Measurements from ENCODE around the gene C16orf96. TPM values are rescaled to one million over a fixed set of nuclear protein-coding genes. Genes with fewer than 3 reads are reported as not detected.
A peak's percentile ranks its signal among the peaks of the same experiment; 100 is the strongest.

The C16orf96 gene
- polyA plus RNA-seq, 1 experiment, result not detected

DNA sequence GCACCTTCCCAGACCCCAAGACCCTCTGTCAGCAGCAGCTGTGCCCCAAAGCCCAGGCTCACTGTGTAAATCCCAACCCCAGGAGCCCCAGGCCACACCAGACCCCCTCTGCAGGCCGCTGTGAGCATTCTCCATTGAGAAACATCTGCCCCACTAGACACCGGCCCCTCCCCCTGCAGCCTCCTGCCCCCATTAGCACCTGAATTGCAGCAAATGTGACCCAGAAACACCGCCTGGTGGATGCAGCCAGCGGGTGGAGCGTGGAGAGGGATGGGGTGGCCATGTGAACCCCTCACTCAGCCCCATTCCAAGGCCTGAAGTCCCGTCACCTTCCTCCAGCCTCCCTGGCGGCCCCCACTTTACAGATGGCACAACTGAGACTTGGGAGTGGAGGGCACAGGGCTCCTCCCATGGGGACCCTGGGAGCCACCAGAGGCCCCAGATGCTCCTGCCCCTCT, 56.4 kb downstream of the C16orf96 start:
- no peaks in the 10 kb centered on the region for H3K27me3 ChIP-seq (ENCODE audit: control insufficient read depth, insufficient read depth, low read length)
- peak overlapping the region; percentile 84; the same call in 1 of the 2 replicates for H3K4me3 ChIP-seq (ENCODE audit: low read depth, low read length)
- TF ChIP-seq, protein P1, sequence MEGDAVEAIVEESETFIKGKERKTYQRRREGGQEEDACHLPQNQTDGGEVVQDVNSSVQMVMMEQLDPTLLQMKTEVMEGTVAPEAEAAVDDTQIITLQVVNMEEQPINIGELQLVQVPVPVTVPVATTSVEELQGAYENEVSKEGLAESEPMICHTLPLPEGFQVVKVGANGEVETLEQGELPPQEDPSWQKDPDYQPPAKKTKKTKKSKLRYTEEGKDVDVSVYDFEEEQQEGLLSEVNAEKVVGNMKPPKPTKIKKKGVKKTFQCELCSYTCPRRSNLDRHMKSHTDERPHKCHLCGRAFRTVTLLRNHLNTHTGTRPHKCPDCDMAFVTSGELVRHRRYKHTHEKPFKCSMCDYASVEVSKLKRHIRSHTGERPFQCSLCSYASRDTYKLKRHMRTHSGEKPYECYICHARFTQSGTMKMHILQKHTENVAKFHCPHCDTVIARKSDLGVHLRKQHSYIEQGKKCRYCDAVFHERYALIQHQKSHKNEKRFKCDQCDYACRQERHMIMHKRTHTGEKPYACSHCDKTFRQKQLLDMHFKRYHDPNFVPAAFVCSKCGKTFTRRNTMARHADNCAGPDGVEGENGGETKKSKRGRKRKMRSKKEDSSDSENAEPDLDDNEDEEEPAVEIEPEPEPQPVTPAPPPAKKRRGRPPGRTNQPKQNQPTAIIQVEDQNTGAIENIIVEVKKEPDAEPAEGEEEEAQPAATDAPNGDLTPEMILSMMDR (IDR thresholded peaks at IDR 0.05; ENCODE audit: low read depth, low read length), result peak; percentile 33; the same call in 1 of the 2 replicates
- no peak for DNase-seq (ENCODE audit: low read depth, low spot score)
- peaks cover 9% of the 10 kb centered on the region; the same call in 1 of the 2 replicates for H3K9me3 ChIP-seq (ENCODE audit: control insufficient read depth, insufficient read depth, low read length)
- POLR2A ChIA-PET, result no interaction called here
- no peak overlapping the region for H3K27ac ChIP-seq (ENCODE audit: low read depth, low read length)
- CTCF ChIA-PET, result interaction anchor here (0.6 kb wide), 1 partner anchor 14 kb away, joined by 3 read pairs; no protein-coding TSS in a partner anchor

DNA sequence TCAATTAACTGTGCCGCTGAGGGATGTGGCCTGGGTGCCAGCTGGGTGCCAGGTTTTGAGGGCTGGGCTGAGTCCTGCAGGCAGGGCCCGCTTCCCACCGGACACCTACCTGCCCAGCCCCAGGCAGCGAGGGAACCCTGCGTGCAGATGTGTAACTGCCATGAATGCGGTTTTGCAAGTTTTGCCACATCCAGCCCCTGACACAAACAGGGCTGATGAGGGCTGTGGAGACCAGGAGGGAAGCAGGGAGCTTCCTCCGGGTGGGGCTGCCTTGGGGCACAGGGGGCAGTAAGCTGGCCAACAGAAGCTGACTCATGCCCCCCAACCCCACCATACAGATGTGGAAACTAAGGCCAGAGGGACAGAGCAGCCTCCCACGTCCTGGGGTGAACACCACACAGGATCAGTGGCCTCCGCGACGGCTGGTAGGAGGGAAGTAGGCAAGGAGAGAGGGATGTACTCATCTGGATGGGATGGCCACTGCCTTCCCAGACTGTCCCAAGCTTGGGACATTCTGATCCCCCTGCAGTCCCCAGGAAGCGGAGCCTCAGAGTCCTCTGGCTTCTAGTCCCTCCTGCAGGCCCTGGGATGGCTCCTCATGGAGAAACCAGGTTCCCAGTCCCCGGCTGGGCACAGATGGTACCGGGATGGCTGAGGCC, 57.0 kb downstream of the C16orf96 start:
- Histone ChIP-seq H3K9me3 (ENCODE audit: control insufficient read depth, insufficient read depth, low read length) (peaks cover 9% of the 10 kb centered on the region; the same call in 1 of the 2 replicates), H3K27me3 (ENCODE audit: control insufficient read depth, insufficient read depth, low read length) (no peaks in the 10 kb centered on the region), H3K27ac (ENCODE audit: low read depth, low read length) (no peak overlapping the region), H3K4me3 (ENCODE audit: low read depth, low read length) (peak overlapping the region; percentile 84)
- TF ChIP-seq, protein P1 (IDR thresholded peaks at IDR 0.05; ENCODE audit: low read depth, low read length), result no peak
- ChIA-PET CTCF (interaction anchor here (0.6 to 1.1 kb wide), 2 partner anchors 10 to 133 kb away, joined by 3 to 4 read pairs; no protein-coding TSS in a partner anchor), POLR2A (no interaction called here)
- no peak for DNase-seq (ENCODE audit: low read depth, low spot score)

- POLR2A ChIA-PET, result interaction anchor here (0.9 kb wide), 1 partner anchor 65 kb away, joined by 3 read pairs; no protein-coding TSS in a partner anchor
- no peak for DNase-seq (ENCODE audit: low read depth, low spot score)
- Histone ChIP-seq H3K4me3 (ENCODE audit: low read depth, low read length) (peak overlapping the region; percentile 84), H3K27ac (ENCODE audit: low read depth, low read length) (no peak overlapping the region), H3K9me3 (ENCODE audit: control insufficient read depth, insufficient read depth, low read length) (peaks cover 9% of the 10 kb centered on the region; the same call in 1 of the 2 replicates), H3K27me3 (ENCODE audit: control insufficient read depth, insufficient read depth, low read length) (no peaks in the 10 kb centered on the region)
- CTCF ChIA-PET, result interaction anchor here (0.6 to 1.1 kb wide), 2 partner anchors 9 to 134 kb away, joined by 3 to 4 read pairs; no protein-coding TSS in a partner anchor
- TF ChIP-seq, protein P1 (IDR thresholded peaks at IDR 0.05; ENCODE audit: low read depth, low read length), result no peak
Observed at GRCh38 chr16:4613636-4614570, 57.8 kb downstream of the C16orf96 start.

GRCh38 chr16:4614571-4615383, 58.6 kb downstream of the C16orf96 start, which contains the start of gene UBALD1:
UBALD1 (minus strand) TSS chr16:4614888; CDS start chr16:4614797, 91 bp downstream.
- peak within 1 kb of the TSS; percentile 85 for H3K27ac ChIP-seq (ENCODE audit: low read depth, low read length)
- peak within 1 kb of the TSS; percentile 84 for H3K4me3 ChIP-seq (ENCODE audit: low read depth, low read length)
- no peaks in the 10 kb centered on the region for H3K27me3 ChIP-seq (ENCODE audit: control insufficient read depth, insufficient read depth, low read length)
- DNase-seq (ENCODE audit: low read depth, low spot score), result peak; percentile 63
- TF ChIP-seq, protein P1 (IDR thresholded peaks at IDR 0.05; ENCODE audit: low read depth, low read length), result no peak
- peaks cover 9% of the 10 kb centered on the region; the same call in 1 of the 2 replicates for H3K9me3 ChIP-seq (ENCODE audit: control insufficient read depth, insufficient read depth, low read length)
- CTCF ChIA-PET, result no interaction called here
- POLR2A ChIA-PET, result interaction anchor here (0.9 kb wide), 1 partner anchor 66 kb away, joined by 3 read pairs; no protein-coding TSS in a partner anchor

Measured in AG04450 (cell line).